HG03457 (cell line): ENCODE data around the gene ANAPC7.
"Not testable (repeated sequence)": the region's sequence is repeated elsewhere in the genome, so short reads cannot be mapped to it uniquely, and the experiment has no call there.

ENCODE experiments used
- ATAC-seq: cut with Tn5 transposase; IDR thresholded peaks from one replicate; pipeline ENCODE4 v1.9.1; 2021; ENCODE audit warnings: moderate number of reproducible peaks; ENCODE audit not compliant: unreplicated experiment

ANAPC7 gene

DNA sequence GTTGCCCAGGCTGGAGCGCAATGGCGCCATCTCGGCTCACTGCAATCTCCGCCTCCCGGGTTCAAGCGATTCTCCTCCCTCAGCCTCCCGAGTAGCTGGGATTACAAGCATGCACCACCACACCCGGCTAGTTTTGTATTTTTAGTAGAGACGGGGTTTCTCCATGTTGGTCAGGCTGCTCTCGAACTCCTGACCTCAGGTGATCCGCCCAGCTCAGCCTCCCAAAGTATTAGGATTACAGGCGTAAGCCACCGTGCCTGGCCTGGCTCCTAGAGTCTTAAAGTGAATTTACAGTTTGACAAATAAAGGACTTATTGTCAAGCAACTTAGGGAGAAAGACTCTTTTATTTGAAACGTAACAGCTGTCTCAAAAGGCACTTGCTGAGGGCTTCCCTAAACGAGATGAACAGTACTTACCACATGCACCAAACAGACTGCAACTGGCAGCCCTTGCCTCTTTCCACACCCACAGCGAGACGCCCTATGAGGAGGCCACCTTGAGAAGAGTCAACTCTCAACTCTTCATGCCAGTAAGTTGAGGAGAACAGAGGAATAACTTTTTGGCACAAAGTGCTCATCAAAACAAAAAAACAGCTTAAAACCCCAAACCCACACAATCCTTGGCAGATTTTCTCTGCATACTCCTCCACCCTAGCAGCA is 25.2 kb downstream of the ANAPC7 start:
- not testable (repeated sequence) for ATAC-seq

DNA sequence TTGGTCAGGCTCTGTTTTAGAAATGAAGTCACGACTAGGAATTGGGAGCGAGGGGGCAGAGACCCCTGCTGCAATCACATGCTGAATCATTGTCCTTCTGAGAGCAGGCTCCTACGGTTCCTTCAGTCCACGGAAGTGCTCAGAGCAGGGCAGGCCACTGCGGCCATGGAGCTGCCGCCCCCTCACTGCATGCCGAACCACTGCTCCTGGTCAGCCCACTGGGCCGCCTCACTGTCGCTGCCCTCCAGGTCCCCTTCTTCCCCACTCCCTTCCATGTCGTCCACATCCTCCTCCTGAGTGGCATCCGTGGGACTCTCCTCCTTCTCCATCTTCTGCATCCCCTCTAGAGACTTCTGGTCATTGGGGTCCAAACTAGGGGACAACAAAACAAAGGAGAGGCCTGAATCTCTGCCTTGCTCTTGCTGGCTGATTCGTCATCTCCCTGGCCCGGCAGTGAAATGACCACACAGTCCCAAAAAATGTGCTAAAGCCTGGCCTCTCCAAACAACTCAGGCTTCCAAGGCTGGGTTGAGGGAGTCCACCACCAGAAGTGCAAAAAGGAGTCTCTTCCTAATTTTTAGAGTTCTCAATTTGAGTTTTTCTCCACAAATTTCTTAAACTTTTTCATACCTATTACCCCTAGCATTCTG is 29.4 kb downstream of the ANAPC7 start:
- no peak for ATAC-seq

DNA sequence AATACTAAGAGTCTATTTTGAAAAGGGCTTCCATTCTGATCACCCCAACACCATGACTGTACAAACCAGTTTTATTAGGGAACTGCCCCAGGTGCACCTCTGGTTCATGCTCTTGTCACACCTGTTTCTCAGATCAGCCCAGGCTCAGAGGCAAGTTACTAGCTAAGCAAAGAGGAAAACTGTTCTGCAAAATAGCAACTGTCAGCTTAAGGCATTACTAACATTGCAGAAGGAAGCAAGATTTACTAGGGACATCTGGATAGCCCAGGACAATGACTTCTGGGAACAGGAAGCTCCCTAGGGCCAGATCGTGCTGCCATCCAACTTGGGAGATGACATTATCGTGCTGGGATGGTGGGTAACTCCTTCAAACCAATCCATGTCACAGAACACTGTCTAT is 30.1 kb downstream of the ANAPC7 start:
- no peak for ATAC-seq

DNA sequence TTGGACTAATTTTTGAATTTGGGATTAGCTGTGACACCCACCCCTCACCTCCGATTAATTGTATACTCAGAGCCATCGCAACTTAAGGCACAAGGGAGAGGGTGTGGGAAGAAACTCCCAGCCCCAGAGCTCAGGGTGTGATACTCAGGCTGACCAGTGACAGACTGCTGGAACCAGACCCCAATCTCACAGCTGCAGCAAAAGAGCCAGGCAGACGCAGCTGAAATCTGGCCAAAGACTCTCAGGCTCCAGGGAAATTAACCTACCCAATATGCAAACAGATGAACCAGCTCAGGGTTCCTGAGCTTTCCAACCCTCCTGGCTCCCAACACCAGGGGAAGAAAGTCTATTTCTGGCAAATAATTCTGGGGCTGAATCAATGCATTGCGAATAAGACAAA is 30.5 kb downstream of the ANAPC7 start:
- ATAC-seq: no peak

DNA sequence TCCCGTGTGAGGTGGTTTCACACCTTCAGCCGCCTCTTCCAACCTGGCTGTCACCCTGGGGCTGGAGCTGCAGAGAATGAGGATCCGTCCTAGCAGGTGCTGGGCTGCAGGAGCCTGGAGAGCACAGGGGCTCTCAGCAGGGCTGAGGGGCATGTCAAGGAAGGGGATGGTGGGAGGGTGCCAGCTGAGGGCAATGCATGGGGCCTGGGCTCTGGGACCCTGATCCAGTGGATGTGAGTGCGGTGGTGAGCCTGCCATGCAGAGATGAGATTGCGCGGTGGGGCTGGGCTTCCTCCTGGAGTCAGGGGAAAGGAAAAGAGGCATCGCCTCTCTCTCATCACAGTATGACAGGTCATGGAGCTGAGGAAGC is 31.5 kb downstream of the ANAPC7 start:
- no peak for ATAC-seq

DNA sequence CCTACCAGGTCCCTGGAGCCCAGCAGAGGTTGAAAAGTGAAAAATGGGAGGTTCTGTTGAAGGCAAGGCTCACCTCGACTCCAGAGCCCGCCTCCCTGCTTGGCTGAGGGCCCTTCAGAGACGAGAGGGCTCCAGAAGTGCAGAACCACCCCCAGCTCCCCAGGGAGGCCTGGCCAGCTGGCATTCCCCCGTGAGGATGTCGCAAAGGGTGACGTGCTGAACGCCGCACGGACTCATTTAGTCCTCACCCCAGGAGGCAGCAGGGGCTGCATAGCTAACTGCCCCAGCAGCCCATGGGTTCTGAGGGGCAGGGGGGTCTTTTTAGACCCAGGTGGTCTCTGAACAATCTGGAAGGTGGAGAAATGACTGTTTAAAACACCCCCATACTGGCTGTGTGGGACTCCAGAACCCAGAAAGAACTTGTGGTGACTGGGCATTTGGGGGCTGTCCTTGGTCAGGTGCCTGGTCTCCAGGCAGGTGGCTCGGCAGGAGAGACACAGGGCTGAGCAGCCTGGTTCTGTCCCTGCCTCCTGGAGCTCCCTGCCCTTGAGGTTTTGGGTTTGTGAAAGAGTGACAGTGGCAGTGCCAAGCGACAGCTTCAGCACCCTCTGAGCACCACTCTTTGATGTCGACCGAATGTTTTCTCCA is 32.0 kb downstream of the ANAPC7 start:
- peak; percentile 61 for ATAC-seq

DNA sequence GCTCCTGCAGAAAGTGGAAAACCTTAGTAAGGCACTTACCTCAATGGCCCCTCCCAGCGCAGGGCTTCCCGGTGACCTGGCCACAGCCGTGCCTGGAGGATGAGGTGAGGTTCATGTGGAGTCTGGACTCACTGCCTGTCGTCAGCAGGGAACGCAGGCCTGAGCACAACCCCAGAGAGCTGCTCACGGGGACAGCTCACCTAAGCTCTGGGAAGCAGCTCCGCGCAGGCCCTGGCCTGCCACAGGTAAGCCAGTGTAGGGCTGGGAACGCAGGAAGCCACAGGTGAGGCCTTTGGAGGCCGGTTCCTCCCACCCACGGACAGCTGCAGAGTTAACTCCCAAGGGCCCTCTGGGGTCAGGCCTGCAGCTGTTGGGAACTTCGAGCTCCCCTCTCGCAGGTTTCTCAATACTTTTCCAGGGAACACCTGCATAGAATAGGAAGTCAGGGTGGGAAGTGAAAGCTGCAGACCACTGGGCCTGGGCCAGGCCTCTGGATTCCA is 32.7 kb downstream of the ANAPC7 start:
- ATAC-seq: no peak

DNA sequence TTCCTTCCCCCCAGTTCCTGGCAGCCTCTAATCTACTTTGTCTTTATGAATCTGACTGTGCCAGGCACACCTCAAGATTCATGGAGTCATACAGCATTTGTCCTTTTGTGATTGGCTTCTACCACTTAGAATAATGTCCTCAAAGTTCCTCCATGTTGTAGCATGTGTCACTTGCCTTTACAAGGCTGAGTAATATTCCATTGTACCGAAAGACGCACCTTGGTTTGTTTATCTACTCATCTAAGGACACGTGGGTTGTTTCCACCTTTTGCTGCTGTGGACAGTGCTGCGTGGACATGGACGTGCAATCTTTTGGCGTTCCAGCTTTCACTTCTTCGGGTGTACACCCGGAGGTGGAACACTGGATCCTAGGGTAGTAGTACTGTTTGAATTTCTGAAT is 33.5 kb downstream of the ANAPC7 start:
- ATAC-seq: no peak

DNA sequence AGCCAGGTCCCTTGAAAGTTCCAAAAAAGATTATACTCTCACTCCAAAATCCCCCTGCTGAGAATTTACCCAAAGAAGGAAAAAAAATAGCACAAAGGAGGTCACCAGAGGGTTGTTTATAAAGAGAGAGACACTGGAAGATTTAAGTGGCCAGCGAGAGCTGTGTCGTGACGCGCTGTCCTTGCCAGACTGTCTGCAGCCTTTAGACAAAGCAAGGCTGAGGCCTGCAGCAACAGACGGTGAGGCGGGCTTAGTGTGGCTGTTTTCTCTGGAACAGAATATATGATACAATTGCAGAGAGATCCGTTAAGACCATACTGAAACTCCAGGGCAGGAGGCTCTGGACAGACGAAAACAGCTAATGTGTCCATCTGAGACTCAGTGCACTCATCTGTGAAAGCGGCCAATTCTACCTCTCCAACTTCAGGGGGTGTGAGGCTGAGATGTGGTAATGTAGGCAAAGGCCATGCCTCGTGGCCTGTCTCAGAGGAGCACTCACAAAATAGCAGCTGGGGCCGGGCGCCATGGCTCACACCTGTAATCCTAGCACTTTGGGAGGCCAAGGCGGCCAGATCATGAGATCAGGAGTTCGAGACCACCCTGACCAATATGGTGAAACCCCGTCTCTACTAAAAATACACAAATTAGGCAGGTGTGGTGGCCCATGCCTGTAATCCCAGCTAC is 36.2 kb downstream of the ANAPC7 start:
- no peak for ATAC-seq

DNA sequence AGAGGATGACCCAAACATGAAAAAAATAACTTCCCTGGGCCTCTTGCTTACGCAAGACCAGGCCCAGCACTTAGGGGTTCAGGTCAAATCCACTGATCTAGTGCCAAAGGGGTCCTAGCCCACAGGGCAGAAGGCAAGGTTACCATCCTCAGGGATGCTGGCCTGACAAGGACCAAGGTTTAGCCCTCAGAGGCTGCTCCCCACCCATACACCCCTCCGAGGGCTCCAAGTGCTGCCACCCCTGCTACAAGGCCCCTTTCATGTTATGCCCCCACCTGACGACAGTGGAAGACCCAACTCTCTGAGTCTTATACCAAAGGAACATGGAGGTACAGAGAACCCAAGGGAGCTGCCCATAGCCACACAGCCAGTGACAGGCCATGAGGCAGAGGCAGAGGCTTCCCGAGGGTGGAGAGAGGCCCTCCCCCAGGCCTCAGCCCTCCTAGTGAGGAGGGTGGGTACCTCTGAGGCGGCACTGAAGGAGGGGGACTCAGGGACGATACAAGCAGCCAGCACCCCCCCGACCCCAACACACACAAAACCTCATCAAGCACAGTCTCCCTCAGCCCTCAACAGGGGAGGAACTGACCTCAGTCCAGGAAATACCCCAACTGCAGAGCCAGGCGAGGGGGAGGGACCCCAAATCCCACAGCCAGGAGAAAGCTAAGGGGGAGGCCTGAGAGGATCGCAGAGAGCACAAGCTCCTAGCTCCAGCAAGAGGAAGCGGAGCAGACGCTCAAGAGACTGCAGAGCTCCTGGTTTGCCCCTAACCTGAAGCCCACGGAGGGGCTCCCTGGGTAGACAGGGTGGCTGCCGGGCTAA is 37.0 kb downstream of the ANAPC7 start:
- no peak for ATAC-seq

DNA sequence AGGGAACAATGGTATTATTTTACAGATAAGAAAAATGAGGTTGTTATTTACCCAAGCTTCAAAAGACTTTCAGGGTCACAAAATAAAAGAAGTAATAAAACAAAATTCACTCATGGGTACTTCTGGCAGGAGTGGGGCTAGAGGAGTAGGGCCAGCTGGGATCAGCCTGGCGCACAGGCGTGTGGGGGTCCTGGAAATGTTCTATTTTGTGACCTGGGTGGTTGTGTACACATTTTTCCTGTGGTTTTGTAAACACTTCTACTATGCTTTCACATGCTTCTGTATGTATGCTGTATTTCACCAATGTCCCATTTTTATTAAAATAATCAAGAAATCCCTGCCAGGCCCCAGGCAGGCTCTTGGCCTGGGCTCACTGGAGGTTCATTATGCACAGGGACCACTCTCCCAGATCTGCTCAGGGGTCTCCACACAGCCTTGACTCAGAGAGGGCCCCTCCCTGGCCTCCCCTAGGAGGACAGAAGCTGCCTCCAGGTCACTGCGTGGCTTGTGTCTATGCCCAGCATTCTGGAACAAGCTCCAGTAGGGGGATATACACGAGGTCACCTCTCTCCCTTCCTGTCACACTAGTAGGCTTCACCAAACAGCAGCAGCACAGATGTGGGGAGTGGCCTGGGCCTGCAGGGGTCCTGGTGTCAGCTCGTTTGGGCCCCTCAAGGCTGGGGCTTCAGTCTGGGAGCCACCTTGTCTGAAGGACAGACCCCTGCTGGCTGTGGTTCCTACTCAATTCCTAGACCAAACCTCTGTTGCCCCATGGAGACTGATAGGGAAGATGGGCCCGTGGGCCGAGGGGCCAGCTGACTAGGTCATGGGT is 37.8 kb downstream of the ANAPC7 start:
- no peak for ATAC-seq

DNA sequence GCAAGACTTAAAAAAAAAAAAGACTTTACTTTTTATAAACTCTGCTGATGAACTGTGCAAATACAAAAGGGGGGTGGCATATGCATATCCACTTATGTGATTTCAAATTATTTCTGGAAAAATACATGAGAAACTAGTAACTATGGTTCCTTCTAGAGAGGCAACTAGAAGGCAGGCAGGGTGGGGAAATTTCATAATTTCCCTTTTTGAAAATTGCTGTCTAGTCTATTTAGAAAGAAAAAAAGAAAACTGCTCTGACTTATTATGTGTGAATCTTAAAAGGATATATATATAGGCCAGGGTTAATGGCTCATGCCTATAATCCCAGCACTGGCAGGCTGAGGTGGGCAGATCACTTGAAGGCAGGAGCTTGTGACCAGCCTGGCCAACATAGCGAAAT is 42.3 kb downstream of the ANAPC7 start:
- no peak for ATAC-seq

DNA sequence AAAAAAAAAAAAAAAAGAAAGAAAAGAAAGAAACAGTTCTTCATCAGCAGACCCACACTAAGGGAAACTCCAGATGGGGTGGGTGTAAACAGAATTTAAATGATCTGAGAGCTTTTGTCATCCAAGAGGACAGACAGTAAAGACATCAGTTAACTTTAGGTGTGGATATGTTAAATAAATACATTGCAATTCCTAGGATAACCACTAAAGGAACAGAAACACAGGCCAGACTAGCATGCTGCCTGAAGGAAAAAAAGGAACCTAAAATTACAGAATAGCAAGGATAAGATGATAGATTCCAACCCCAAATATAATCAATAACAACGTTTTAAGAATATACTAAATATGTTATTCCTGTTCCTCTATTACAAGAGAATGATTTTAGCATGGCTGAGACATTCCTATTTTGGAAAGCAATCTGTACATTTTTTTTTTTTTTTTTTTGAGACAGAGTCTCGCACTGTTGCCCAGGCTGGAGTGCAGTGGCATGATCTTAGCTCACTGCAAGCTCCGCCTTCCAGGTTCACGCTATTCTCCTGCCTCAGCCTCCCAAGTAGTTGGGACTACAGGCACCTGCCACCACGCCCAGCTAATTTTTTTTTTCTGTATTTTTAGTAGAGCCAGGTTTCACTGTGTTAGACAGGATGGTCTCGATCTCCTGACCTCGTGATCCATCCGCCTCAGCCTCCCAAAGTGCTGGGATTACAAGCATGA is 45.0 kb downstream of the ANAPC7 start:
- not testable (repeated sequence) for ATAC-seq

DNA sequence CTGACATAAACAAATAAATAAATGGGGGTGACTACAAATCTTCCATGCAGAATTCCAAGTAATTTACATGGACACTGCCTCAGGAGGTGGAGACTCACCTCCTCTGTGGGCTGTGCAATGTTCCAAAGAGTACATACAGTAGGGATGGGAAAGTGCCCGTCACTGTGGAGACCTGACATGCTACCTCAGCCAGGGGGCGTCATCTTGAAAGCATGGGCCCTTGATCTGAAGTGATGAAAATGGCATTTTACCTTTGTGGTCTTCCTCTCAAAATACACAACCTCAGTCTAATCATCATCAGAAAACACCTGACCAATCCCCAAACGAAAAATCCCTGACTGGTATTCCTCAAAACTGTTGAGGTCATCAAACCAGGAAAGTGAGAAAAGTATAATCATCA is 48.4 kb downstream of the ANAPC7 start:
- ATAC-seq: no peak

DNA sequence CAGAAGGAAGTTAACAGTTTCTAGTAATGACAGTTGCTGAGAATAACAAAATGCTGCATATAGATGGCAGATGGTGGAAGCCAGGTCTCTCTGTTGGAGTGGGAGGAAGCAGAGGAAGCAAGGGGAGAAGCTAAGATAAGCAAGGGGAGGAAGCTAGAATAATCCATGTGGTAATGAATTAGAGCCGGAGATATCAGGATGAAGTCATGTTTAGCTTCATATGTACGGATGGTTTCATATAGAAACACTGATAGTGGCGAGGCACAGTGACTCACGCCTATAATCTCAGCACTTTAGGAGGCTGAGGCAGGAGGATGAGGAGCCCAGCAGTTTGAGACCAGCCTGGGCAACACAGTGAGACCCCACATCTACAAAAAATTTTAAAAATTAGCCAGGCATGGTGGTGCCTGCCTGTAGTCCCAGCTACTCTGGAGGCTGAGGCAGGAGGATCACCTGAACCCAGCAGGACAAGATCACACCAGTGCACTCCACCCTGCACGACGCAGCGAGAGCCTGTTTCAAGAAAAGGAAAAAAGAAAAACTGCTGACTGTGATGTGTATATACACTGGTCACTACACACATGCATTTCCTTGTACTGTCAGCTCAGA is 49.2 kb downstream of the ANAPC7 start:
- no peak for ATAC-seq

DNA sequence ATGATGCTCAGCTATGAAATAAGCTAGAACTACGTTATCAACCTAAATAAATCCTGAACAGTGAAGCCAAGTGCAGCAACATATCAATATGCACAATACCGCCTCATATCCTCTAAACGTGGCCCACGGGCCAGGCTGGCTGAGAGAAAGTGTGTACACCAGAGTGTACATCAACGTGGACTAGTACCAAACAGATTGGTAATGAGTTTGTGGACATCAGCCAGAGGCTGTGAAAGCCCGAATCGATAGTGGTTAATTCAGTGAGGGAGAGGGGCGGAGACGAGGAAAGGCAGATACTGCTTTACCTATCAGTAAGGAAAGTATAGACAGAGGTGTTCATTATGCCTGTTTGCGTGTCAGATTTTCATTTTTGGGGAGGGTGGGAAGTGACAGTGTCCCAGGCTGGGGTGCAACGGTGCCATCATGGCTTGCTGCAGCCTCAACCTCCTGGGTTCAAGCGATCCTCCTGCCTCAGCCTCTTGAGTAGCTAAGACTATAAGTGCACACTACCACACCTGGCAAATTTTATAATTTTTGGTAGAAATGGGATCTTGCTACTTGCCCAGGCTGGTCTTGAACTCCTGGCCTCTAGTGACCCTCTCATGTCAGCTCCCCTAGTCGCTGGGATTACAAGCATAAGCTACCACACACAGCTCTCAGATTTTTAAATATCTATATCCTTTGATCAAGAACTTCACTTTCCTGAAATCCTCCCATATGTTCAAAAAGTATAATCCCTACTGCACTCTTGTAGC is 50.1 kb downstream of the ANAPC7 start:
- ATAC-seq: no peak

DNA sequence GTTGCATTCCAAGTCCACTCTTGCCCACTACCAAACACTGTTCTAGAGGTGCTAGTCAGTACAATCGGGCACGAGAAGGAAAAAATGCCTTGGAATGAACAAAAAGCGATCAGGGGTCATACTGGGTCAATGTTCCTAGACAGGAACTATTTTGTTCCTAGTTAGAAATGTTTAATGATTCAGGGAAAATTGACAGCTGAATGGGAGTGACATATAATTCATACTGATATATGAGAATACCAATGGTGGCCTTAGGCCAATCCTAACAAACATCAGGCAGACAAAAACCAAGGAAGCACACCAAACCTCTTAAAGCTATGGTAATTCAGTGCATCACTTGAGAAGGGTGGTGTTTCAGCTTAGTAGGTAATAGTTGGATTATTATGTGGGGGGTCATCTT is 51.1 kb downstream of the ANAPC7 start:
- ATAC-seq: no peak

DNA sequence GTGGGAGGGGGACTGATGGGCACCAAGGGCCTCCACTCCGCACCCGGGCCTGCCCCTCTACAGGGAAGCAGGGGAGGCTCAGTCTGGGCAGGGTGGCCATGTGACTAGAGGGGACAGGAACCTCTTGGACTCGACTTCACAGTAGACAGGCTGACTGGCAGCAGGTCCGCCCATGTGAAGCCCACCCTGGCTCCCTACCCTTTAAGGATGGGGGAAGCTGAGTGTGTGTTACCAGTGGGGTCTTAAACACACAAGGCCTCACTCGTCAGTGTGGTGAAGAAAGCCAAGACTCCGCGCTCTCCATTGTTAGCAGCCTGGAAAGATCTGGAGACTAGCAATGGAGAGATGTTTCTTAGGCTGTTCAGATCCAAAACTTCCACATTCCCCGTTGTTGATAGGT is 52.4 kb downstream of the ANAPC7 start:
- ATAC-seq: no peak
